Muscle layer of duodenum (tissue), 2 donors: ENCODE results near the gene PPP1R8.

ENCODE experiments used
- H3K27ac ChIP-seq: one replicate; pipeline ENCODE4 v1.7.0; 2013; ENCODE audit warnings: mild to moderate bottlenecking, low read length
- H3K27me3 ChIP-seq: one replicate; pipeline ENCODE4 v1.7.0; 2013; ENCODE audit warnings: low read depth, mild to moderate bottlenecking, control low read depth, low read length
- H3K36me3 ChIP-seq, 2 donors: one replicate each; pipeline ENCODE4 v1.7.0; 2013; ENCODE audit warnings: low read length in 2 of 2, control low read depth in 1 of 2, mild to moderate bottlenecking in 1 of 2; ENCODE audit not compliant: insufficient read depth in 2 of 2, control insufficient read depth in 1 of 2
- H3K4me1 ChIP-seq, 2 donors: one replicate each; pipeline ENCODE4 v1.7.0; 2013; ENCODE audit warnings: low read length in 2 of 2, mild to moderate bottlenecking in 2 of 2, control low read depth in 1 of 2, moderate library complexity in 1 of 2; ENCODE audit not compliant: insufficient read depth in 2 of 2, control insufficient read depth in 1 of 2
- H3K4me3 ChIP-seq, 2 donors: one replicate each; pipeline ENCODE4 v1.7.0; 2013; ENCODE audit warnings: low read length in 2 of 2, low read depth in 1 of 2, mild to moderate bottlenecking in 1 of 2
- H3K9me3 ChIP-seq, 2 donors: one replicate each; pipeline ENCODE4 v1.7.0; 2013; ENCODE audit warnings: low read length in 2 of 2, control low read depth in 1 of 2, mild to moderate bottlenecking in 1 of 2; ENCODE audit not compliant: control insufficient read depth in 1 of 2
- donor health status: healthy.

The PPP1R8 gene

GRCh38 chr1:27885621-27886352, 55.2 kb downstream of the PPP1R8 start:
- Histone ChIP-seq H3K9me3 (no peaks in the 10 kb centered on the region), H3K27me3 (no peaks in the 10 kb centered on the region), H3K4me1 (no peaks in the 10 kb centered on the region), H3K27ac (peak overlapping the region; percentile 60), H3K4me3 (no peak overlapping the region), H3K36me3 (peaks cover 6 to 14% of the 10 kb centered on the region in 2 donors)

GRCh38 chr1:27886353-27886679, 55.7 kb downstream of the PPP1R8 start:
- Histone ChIP-seq H3K27me3 (no peaks in the 10 kb centered on the region), H3K4me3 (no peak overlapping the region), H3K9me3 (no peaks in the 10 kb centered on the region), H3K36me3 (peaks cover 10 to 19% of the 10 kb centered on the region in 2 donors), H3K4me1 (no peaks in the 10 kb centered on the region), H3K27ac (peak overlapping the region; percentile 26)

GRCh38 chr1:27886744-27887143, 56.2 kb downstream of the PPP1R8 start:
- no peaks in the 10 kb centered on the region for H3K4me1 ChIP-seq
- no peak overlapping the region for H3K4me3 ChIP-seq
- H3K27ac ChIP-seq, result peak overlapping the region; percentile 26
- no peaks in the 10 kb centered on the region for H3K27me3 ChIP-seq
- H3K9me3 ChIP-seq, result no peaks in the 10 kb centered on the region
- peaks cover 13 to 23% of the 10 kb centered on the region in 2 donors for H3K36me3 ChIP-seq

GRCh38 chr1:27887215-27888021, 56.8 kb downstream of the PPP1R8 start:
- H3K27me3 ChIP-seq, result no peaks in the 10 kb centered on the region
- peaks cover 20 to 28% of the 10 kb centered on the region in 2 donors for H3K36me3 ChIP-seq
- H3K9me3 ChIP-seq, result no peaks in the 10 kb centered on the region
- no peak overlapping the region for H3K4me3 ChIP-seq
- H3K4me1 ChIP-seq, result no peaks in the 10 kb centered on the region
- peak overlapping the region; percentile 26 for H3K27ac ChIP-seq

GRCh38 chr1:27889506-27889905, 58.9 kb downstream of the PPP1R8 start:
- H3K27me3 ChIP-seq, result no peaks in the 10 kb centered on the region
- no peaks in the 10 kb centered on the region for H3K9me3 ChIP-seq
- H3K4me3 ChIP-seq, result no peak overlapping the region
- peaks cover 41 to 47% of the 10 kb centered on the region in 2 donors for H3K36me3 ChIP-seq
- no peaks in the 10 kb centered on the region for H3K4me1 ChIP-seq
- peak overlapping the region; percentile 32 for H3K27ac ChIP-seq

- Histone ChIP-seq H3K4me3 (no peak overlapping the region), H3K27ac (peak overlapping the region; percentile 68), H3K9me3 (no peaks in the 10 kb centered on the region), H3K27me3 (no peaks in the 10 kb centered on the region), H3K36me3 (peaks cover 51 to 53% of the 10 kb centered on the region in 2 donors), H3K4me1 (no peaks in the 10 kb centered on the region)
Measured at GRCh38 chr1:27891196-27891889, 60.8 kb downstream of the PPP1R8 start.

- H3K36me3 ChIP-seq, result peaks cover 44 to 62% of the 10 kb centered on the region in 2 donors
- H3K9me3 ChIP-seq, result no peaks in the 10 kb centered on the region
- H3K27ac ChIP-seq, result no peak overlapping the region
- no peaks in the 10 kb centered on the region for H3K4me1 ChIP-seq
- H3K4me3 ChIP-seq, result no peak overlapping the region
- H3K27me3 ChIP-seq, result no peaks in the 10 kb centered on the region
Measured at GRCh38 chr1:27894521-27894920, 63.9 kb downstream of the PPP1R8 start.
